Measurements from ENCODE around the gene RAB33B.

- TF ChIP-seq POLR2A (IDR thresholded peaks at IDR 0.05; ENCODE audit: low read depth, low read length) = no peak
- no peak for TF ChIP-seq POLR2AphosphoS5 (IDR thresholded peaks at IDR 0.05; ENCODE audit: low read depth, low read length)
Observed at GRCh38 chr4:139419388-139419914, 34.5 kb upstream of the RAB33B start.

All from GM12891 (cell line).